22Rv1 (cell line): ENCODE data around the gene NCKAP5L.

Experiments used
- ZFX ChIP-seq: fragments of 450-650 bp; IDR thresholded peaks from 2 replicates; pipeline ENCODE4 v1.6.1; 2017; ENCODE audit warnings: antibody characterized with exemption, borderline replicate concordance
- TF ChIP-seq, protein P1 (sequence below): fragments of 450-650 bp; IDR thresholded peaks from 2 replicates; pipeline ENCODE4 v1.5.1; 2017; ENCODE audit warnings: mild to moderate bottlenecking

DNA sequence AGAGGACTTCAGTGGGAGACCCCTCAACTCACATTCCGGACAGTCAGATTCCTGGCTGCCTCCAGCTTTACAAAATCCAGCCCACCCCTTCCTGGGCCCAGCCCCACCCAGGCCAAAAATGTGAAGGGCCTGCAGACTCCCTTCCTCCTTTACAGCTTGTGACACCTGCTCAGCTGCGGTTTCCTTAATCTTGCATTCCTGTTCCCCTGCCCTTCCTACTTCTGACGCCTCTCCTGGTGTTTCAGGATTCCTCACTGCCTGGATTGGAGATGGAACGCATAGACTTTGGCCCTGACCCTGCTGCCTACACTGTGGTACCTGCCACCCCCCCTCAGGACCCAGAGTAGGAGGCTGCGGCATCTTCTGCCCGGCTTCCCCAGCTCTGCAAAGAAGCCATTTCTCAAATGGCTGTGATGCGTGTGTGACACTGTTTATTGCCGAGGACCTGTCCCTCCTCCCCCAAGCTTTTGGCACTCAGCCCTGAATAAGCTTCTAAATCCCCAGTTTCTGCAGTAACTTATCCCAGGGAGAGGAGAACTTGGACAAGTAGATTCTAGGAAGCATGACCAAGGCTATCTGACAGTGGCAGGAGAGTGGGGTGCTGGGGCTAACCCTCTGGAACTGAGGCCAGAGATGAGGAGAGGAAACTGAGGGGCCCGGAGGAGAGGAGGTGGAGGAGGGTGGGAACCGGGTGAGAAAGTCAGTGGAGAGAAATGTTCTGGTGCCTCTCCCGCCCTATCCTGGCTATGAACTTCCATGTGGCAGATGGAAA, 39.5 kb upstream of the NCKAP5L start:
- no peak for TF ChIP-seq ZFX
- TF ChIP-seq, protein P1, sequence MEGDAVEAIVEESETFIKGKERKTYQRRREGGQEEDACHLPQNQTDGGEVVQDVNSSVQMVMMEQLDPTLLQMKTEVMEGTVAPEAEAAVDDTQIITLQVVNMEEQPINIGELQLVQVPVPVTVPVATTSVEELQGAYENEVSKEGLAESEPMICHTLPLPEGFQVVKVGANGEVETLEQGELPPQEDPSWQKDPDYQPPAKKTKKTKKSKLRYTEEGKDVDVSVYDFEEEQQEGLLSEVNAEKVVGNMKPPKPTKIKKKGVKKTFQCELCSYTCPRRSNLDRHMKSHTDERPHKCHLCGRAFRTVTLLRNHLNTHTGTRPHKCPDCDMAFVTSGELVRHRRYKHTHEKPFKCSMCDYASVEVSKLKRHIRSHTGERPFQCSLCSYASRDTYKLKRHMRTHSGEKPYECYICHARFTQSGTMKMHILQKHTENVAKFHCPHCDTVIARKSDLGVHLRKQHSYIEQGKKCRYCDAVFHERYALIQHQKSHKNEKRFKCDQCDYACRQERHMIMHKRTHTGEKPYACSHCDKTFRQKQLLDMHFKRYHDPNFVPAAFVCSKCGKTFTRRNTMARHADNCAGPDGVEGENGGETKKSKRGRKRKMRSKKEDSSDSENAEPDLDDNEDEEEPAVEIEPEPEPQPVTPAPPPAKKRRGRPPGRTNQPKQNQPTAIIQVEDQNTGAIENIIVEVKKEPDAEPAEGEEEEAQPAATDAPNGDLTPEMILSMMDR, result no peak
